Endothelial cell (in vitro differentiated cells): Measurements from ENCODE around the gene ABHD12B. TPM values are rescaled to one million over a fixed set of nuclear protein-coding genes. Genes with fewer than 3 reads are reported as not detected.
A peak's percentile ranks its signal among the peaks of the same experiment; 100 is the strongest.
"Not testable (repeated sequence)": the region's sequence is repeated elsewhere in the genome, so short reads cannot be mapped to it uniquely, and the experiment has no call there.

ENCODE experiments used
- DNase-seq: peaks from one replicate; pipeline ENCODE4 v3.0.0; 2021; ENCODE audit warnings: low spot score
- H3K27ac Mint-ChIP-seq: one replicate; pipeline ENCODE4 v1.8.0; 2021; ENCODE audit warnings: mixed read lengths, inconsistent platforms; ENCODE audit not compliant: unreplicated experiment
- H3K27me3 Mint-ChIP-seq: one replicate; pipeline ENCODE4 v1.8.0; 2021; ENCODE audit warnings: mild to moderate bottlenecking, moderate library complexity, mixed read lengths, inconsistent platforms; ENCODE audit not compliant: unreplicated experiment
- H3K36me3 Mint-ChIP-seq: one replicate; pipeline ENCODE4 v1.8.0; 2021; ENCODE audit warnings: mild to moderate bottlenecking, low read depth, mixed read lengths, inconsistent platforms; ENCODE audit not compliant: unreplicated experiment
- H3K4me1 Mint-ChIP-seq: one replicate; pipeline ENCODE4 v1.8.0; 2021; ENCODE audit warnings: mild to moderate bottlenecking, mixed read lengths, inconsistent platforms; ENCODE audit not compliant: unreplicated experiment
- H3K4me3 Mint-ChIP-seq: one replicate; pipeline ENCODE4 v1.8.0; 2021; ENCODE audit warnings: mild to moderate bottlenecking, mixed read lengths, inconsistent platforms; ENCODE audit not compliant: unreplicated experiment
- H3K9me3 Mint-ChIP-seq: one replicate; pipeline ENCODE4 v1.8.0; 2021; ENCODE audit warnings: mixed read lengths, inconsistent platforms; ENCODE audit not compliant: unreplicated experiment
- CTCF ChIP-seq: fragments of 200-600 bp; sonication (generic); IDR thresholded peaks from one replicate; pipeline ENCODE4 v1.5.0; 2021; ENCODE audit warnings: antibody characterized with exemption; ENCODE audit not compliant: unreplicated experiment
- total RNA-seq: library from RNA; stranded (reverse); fragmentation: NEBNext Ultra II Directional; extraction: Animal tissue kit (Norgen Biotek cat#: 25700); gene quantifications from one replicate; pipeline ENCODE4 v1.2.1, GENCODE V29; 2021; ENCODE audit not compliant: unreplicated experiment

Gene ABHD12B
- total RNA-seq, 1 donor from 2014 or later, result 2.7 TPM

DNA sequence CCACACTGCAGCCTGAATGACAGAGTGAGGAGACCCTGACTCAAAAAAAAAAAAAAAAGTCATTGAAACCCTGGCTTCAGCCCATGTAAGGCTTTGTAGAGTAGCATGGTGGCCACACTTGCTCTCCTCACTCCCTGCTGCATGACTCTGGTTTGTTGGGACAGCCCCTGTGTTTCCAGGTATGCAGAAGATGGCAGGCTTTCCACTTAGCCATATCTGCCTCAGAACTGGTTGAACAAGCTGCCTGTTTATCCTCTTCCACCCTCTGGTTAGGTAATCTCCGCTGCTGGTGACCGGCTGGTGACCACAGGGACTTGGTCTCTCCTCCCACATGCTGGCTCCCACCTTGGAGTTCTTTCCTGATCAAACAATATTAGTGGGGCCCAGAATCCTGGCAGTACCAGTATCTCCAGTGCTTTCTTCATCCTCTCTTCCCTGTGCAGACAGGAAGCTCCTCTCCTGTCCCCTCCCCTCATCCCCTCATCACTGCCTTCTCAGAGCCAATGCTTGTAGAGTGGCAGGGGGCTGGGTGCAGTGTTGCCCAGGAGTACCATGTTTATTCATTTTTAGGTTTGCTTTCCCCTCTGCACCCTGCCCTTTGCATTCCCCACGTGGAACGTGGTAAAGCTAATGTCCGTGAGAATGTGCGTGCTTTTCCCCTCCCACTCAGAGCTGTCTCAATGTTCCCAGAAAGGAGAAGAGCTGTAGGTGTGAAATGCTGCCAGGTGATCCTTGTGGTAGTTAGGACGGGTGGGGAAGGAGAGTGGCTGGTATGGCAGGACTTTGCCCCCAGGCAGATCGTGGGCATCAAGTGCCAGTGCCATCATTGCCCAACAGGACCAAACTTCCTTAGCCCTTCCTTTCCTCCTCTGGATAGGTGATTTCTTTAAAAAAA, 11.3 kb downstream of the ABHD12B start:
- Mint-ChIP-seq H3K27me3 (no peaks in the 10 kb centered on the region), H3K4me3 (no peak overlapping the region), H3K4me1 (peaks cover 13% of the 10 kb centered on the region), H3K27ac (no peak overlapping the region), H3K9me3 (peaks cover 4% of the 10 kb centered on the region), H3K36me3 (no peaks in the 10 kb centered on the region)
- DNase-seq, result no peak
- no peak for TF ChIP-seq CTCF

DNA sequence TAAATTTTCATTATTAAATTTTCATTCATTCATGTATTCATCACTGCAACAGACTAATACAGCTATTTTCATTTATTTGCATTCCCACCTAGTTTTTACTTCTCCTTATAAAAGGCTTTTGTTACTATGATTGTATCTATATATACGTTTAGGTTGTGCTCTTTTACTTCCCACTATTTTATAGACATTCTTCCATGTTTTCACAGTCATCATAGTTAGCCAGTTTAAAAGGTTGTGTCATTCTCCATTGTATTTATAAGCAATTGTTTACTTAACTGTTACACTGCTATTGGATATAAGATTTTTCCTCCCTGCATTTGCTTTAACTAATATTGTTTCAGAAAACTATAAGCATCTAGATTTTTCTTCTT, 12.0 kb downstream of the ABHD12B start:
- H3K36me3 Mint-ChIP-seq, result no peaks in the 10 kb centered on the region
- H3K9me3 Mint-ChIP-seq, result peaks cover 4% of the 10 kb centered on the region
- no peaks in the 10 kb centered on the region for H3K27me3 Mint-ChIP-seq
- TF ChIP-seq CTCF, result no peak
- peaks cover 13% of the 10 kb centered on the region for H3K4me1 Mint-ChIP-seq
- no peak overlapping the region for H3K27ac Mint-ChIP-seq
- H3K4me3 Mint-ChIP-seq, result no peak overlapping the region
- DNase-seq, result no peak

DNA sequence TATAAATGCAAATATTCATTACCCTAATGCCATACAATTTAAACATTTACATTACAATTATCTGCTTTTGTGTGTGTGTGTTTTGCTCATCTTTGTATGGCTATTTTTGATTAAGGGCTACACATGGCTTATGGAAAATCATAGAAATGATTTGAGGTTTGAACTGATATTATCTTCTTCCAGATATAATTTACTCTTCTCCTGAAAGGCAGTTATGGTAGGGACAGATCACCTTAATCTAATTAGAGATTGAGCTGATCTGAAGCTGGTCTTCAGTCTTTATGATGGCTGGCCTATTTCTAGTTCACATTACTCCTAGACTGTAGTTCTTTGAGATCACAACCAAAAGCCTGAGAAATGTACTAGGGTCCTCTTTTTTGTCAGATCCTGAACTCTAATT, 15.6 kb downstream of the ABHD12B start:
- Mint-ChIP-seq H3K9me3 (no peaks in the 10 kb centered on the region), H3K36me3 (no peaks in the 10 kb centered on the region), H3K4me1 (no peaks in the 10 kb centered on the region), H3K27ac (no peak overlapping the region), H3K4me3 (no peak overlapping the region), H3K27me3 (no peaks in the 10 kb centered on the region)
- DNase-seq, result no peak
- TF ChIP-seq CTCF, result no peak

DNA sequence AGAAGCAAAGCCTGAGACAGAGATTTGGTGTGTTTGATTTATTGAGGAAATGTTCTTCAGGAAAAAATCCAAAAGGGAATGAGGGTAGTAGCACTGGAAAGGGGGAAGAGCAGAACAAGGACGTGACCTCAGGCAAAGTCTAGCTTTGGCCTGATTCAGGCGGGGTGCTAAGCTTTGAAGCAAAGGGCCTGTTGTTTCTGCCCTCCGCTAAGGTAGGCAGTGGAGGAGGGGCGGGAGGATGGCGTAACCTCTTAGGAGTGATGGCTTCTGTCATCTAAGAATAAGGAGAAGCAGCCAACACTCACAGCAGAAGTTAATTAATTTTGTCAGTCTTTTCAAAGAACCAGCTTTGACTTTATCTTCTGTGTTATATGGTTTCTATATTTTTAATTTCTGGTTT, 20.4 kb downstream of the ABHD12B start:
- Mint-ChIP-seq H3K36me3 (no peaks in the 10 kb centered on the region), H3K4me1 (no peaks in the 10 kb centered on the region), H3K9me3 (no peaks in the 10 kb centered on the region), H3K27me3 (no peaks in the 10 kb centered on the region), H3K4me3 (no peak overlapping the region), H3K27ac (peak overlapping the region; percentile 61)
- no peak for DNase-seq
- no peak for TF ChIP-seq CTCF

DNA sequence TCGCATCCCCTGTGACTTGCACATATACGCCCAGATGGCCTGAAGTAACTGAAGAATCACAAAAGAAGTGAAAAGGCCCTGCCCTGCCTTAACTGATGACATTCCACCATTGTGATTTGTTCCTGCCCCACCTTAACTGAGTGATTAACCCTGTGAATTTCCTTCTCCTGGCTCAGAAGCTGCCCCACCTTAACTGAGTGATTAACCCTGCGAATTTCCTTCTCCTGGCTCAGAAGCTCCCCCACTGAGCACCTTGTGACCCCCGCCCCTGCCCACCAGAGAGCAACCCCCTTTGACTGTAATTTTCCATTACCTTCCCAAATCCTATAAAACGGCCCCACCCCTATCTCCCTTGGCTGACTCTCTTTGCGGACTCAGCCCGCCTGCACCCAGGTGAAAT, 24.6 kb downstream of the ABHD12B start:
- not testable (repeated sequence) for H3K36me3 Mint-ChIP-seq, H3K4me3 Mint-ChIP-seq, H3K9me3 Mint-ChIP-seq, H3K4me1 Mint-ChIP-seq, DNase-seq, H3K27ac Mint-ChIP-seq, H3K27me3 Mint-ChIP-seq

- not testable (repeated sequence) for H3K27ac Mint-ChIP-seq, H3K4me3 Mint-ChIP-seq, H3K4me1 Mint-ChIP-seq, H3K36me3 Mint-ChIP-seq, DNase-seq, H3K27me3 Mint-ChIP-seq, H3K9me3 Mint-ChIP-seq
These were observed 25.2 kb downstream of the ABHD12B start for GRCh38 chr14:50897005-50897404.
